ENCODE data around the gene PALS1.
"Not testable (repeated sequence)": the region's sequence is repeated elsewhere in the genome, so short reads cannot be mapped to it uniquely, and the experiment has no call there.

PALS1 gene

GRCh38 chr14:67257906-67258305 is 16.7 kb downstream of the PALS1 start:
- no peak for DNase-seq (ENCODE audit: low read depth in 2 of 2)

GRCh38 chr14:67260965-67261364 is 19.7 kb downstream of the PALS1 start:
- no peak for DNase-seq (ENCODE audit: low read depth in 2 of 2)

DNA sequence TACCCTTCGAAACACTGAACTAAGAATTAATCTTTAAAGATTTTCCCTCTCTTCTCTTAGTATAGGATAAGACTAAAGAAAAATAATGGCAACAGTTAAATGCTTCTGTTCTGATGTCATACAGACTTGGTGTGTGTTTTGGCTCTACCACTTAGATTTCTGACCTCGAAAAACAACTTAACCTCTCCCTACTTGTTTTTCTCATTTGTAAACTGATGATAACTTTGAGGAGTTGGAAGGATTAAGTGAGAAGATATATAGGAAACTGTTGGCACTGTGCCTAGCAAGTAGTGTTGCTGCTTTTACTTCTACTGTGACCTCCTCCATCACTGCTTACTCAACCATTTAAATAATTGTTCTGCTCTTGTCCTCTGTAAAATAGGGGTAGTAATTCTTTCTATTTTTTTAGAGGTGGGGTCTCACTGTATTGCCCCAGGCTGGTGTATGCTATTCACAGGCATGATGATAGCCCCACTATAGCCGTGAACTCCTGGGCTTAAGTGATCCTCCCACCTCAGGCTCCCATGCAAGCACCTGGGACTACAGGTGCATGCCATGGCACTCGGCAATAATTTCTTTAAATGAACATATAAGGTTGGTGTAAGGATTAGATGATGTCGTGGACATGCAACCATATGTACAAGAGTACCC is 22.4 kb downstream of the PALS1 start:
- no peak for DNase-seq (ENCODE audit: low read depth in 2 of 2)

GRCh38 chr14:67265131-67265530 is 23.9 kb downstream of the PALS1 start:
- no peak for DNase-seq (ENCODE audit: low read depth in 2 of 2)

GRCh38 chr14:67267576-67268328 is 26.5 kb downstream of the PALS1 start:
- DNase-seq (ENCODE audit: low read depth in 2 of 2) = no peak

DNA sequence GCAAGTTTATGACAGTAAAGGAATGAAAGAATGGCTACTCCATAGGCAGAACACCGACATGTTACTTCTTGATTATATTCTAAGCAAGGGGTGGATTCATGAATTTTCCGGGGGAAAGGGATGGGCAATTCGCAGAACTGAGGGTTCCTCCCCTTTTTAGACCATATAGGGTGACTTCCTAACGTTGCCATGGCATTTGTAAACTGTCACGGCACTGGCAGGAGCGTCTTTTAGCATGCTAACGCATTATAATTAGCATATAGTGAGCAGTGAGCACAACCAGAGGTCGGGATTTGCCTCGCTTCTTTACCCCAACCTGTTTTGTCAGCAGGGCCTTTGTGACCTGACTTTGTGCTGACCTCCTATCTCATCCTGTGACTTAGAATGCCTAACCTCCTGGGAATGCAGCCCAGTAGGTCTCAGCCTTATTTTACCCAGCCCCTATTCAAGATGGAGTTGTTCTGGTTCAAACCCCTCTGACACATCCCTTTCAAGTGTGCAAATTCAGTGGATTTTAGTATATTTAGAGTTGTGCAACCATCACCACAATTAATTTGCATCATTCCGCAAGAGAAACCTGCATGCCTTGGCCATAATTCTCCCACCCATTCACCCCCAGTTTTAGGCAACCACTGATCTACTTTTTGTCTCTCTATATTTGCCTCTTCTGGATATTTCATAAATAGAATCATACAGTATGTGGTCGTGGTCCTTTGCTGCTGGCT is 27.4 kb downstream of the PALS1 start:
- no peak for DNase-seq (ENCODE audit: low read depth in 2 of 2)

DNA sequence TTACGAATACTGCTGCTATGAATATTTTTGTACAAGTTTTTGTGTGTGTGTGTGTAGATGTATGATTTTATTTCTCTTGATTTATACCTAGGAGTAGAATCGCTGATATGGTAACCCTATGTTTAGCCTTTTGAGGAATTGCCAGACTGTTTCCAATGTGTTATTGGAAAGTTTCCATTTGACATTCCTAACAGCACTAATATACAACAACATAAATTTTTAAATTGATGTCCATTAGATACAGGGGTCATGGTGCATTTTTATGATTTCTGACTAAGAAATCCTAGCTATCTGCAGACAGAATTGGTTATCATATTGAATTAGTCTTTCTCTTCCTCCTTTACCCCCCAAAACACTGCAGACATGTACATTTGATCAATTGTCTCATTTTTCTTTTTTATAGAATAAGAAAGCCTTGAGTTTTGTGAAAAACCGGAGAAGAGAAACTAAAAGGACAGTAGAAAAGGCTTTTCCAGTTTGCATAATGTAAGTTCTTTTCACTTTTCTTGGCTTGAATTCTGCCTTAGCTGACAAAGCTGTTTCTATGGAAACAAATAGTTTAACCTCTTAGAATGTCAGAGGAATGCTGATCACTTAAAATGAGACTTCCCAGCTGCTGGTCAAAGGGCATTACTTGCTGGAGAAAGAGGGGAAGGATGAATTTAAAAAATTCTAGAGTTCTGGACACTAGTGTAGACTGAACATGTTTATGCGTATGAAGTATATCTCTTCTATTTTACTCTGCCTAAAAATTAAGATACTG is 28.2 kb downstream of the PALS1 start:
- no peak for DNase-seq (ENCODE audit: low read depth in 2 of 2)

- no peak for DNase-seq (ENCODE audit: low read depth in 2 of 2)
These were observed 29.0 kb downstream of the PALS1 start for GRCh38 chr14:67270145-67270753.

- no peak for DNase-seq (ENCODE audit: low read depth in 2 of 2)
These were observed 29.7 kb downstream of the PALS1 start for GRCh38 chr14:67270933-67271332.

DNA sequence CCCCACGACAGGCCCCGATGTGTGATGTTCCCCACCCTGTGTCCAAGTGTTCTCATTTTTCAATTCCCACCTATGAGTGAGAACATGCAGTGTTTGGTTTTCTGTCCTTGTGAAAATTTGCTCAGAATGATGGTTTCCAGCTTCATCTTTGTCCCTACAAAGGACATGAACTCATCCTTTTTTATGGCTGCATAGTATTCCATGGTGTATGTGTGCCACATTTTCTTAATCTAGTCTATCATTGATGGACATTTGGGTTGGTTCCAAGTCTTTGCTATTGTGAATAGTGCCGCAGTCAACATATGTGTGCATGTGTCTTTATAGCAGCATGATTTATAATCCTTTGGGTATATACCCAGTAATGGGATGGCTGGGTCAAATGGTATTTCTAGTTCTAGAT is 32.0 kb downstream of the PALS1 start:
- not testable (repeated sequence) for DNase-seq (ENCODE audit: low read depth in 2 of 2)

- DNase-seq (ENCODE audit: low read depth in 2 of 2) = no peak
These were observed 34.9 kb downstream of the PALS1 start for GRCh38 chr14:67276131-67276530.

DNA sequence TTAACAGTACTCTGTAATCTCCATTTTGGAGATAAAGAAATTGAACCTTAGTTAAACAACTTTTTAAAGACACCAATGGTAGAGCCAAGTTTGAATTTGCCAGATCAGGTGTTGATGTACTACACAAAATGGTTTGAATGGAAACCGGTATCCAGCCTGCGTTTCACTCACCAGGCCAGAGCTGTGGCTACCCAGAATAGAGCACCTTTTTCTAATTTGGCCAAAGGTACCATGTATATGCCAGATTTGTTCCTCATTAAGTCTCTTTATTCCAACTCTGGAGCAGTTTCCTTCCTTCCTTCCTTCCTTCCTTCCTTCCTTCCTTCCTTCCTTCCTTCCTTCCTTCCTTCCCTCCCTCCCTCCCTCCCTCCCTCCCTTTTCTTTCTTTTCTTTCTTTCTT is 39.3 kb downstream of the PALS1 start:
- no peak for DNase-seq (ENCODE audit: low read depth in 2 of 2)

- no peak for DNase-seq (ENCODE audit: low read depth in 2 of 2)
These were observed 44.7 kb downstream of the PALS1 start for GRCh38 chr14:67285876-67286452.
